GM23248 (cell line): Measurements from ENCODE around the gene COL23A1. TPM values are rescaled to one million over a fixed set of nuclear protein-coding genes. Genes with fewer than 3 reads are reported as not detected.
"Not testable (repeated sequence)": the region's sequence is repeated elsewhere in the genome, so short reads cannot be mapped to it uniquely, and the experiment has no call there.

Experiments
- DNase-seq: peaks from one replicate; pipeline ENCODE4 v3.0.0-alpha.2; 2015
- H2AFZ ChIP-seq: fragments of 200-600 bp; sonication (generic); 2 replicates; pipeline ENCODE4 v1.6.1; 2016; ENCODE audit warnings: antibody characterized with exemption
- H3F3A ChIP-seq: fragments of 200-600 bp; sonication (generic); 2 replicates; pipeline ENCODE4 v1.6.1; 2016; ENCODE audit warnings: mild to moderate bottlenecking, antibody characterized with exemption, mixed run types; ENCODE audit not compliant: insufficient read depth
- H3K27ac ChIP-seq: fragments of 200-600 bp; sonication (generic); 2 replicates; pipeline ENCODE4 v1.5.1; 2016; ENCODE audit warnings: mild to moderate bottlenecking
- H3K27me3 ChIP-seq: fragments of 200-600 bp; sonication (generic); replicated peaks from 2 replicates; pipeline ENCODE4 v1.6.1; 2016; ENCODE audit warnings: mild to moderate bottlenecking; ENCODE audit not compliant: insufficient read depth
- H3K36me3 ChIP-seq: fragments of 200-600 bp; sonication (generic); 2 replicates; pipeline ENCODE4 v1.6.1; 2016; ENCODE audit warnings: low read depth, mild to moderate bottlenecking
- H3K4me1 ChIP-seq: fragments of 200-600 bp; sonication (generic); 2 replicates; pipeline ENCODE4 v1.6.1; 2016; ENCODE audit warnings: mild to moderate bottlenecking; ENCODE audit not compliant: insufficient read depth
- H3K4me2 ChIP-seq: fragments of 200-600 bp; sonication (generic); one replicate; pipeline ENCODE4 v1.6.1; 2016; ENCODE audit warnings: mild to moderate bottlenecking; ENCODE audit not compliant: unreplicated experiment
- H3K4me3 ChIP-seq: fragments of 200-600 bp; sonication (generic); 2 replicates; pipeline ENCODE4 v1.5.1; 2016; ENCODE audit warnings: mild to moderate bottlenecking
- H3K79me2 ChIP-seq: fragments of 200-600 bp; sonication (generic); 2 replicates; pipeline ENCODE4 v1.6.1; 2016; ENCODE audit warnings: mild to moderate bottlenecking; ENCODE audit not compliant: insufficient read depth
- H3K9ac ChIP-seq: fragments of 200-600 bp; sonication (generic); 2 replicates; pipeline ENCODE4 v1.6.1; 2016; ENCODE audit warnings: mild to moderate bottlenecking
- H3K9me2 ChIP-seq: fragments of 200-600 bp; sonication (generic); 2 replicates; pipeline ENCODE4 v1.6.1; 2016; ENCODE audit warnings: mixed run types, mild to moderate bottlenecking, moderate library complexity; ENCODE audit not compliant: insufficient read depth
- H3K9me3 ChIP-seq: fragments of 200-600 bp; sonication (generic); one replicate; pipeline ENCODE4 v1.6.1; 2017; ENCODE audit warnings: low read depth
- H4K20me1 ChIP-seq: fragments of 200-600 bp; sonication (generic); 2 replicates; pipeline ENCODE4 v1.6.0; 2016; ENCODE audit not compliant: insufficient read depth
- EZH2 ChIP-seq: fragments of 200-600 bp; sonication (generic); IDR thresholded peaks from 2 replicates; pipeline ENCODE4 v1.6.1; 2018; ENCODE audit warnings: antibody characterized with exemption, mild to moderate bottlenecking; ENCODE audit not compliant: insufficient read depth, poor library complexity, severe bottlenecking
- EZH2phosphoT487 ChIP-seq: fragments of 200-600 bp; sonication (generic); IDR thresholded peaks from 2 replicates; pipeline ENCODE4 v1.6.1; 2018; ENCODE audit warnings: antibody characterized with exemption, moderate library complexity, mild to moderate bottlenecking, low read depth; ENCODE audit not compliant: insufficient read depth
- WGBS, 2 experiments: methylation state at CpG; one replicate each; pipeline ENCODE4 v1.1.6; 2015 to 2017; ENCODE audit warnings: low lambda C conversion rate in 2 of 2, low coverage in 1 of 2; ENCODE audit errors: missing lambda C conversion rate in 2 of 2; 5-methylcytosine and 5-hydroxymethylcytosine counted together
- in situ Hi-C: fragments of 300-500 bp; cut with MboI; formaldehyde crosslinking; loops from 2 replicates; pipeline ENCODE4 v1.15.0; 2020
- polyA plus RNA-seq: library from polyadenylated mRNA; unstranded; fragments of >200 nt; fragmentation: Nextera tagmentation; extraction: Ambion mirVana; gene quantifications from 2 replicates; pipeline ENCODE4 v1.2.1, GENCODE V29; 2016
- total RNA-seq: library from RNA; depleted of rRNA; stranded (reverse); fragments of >200 nt; shearing (Covaris generic); gene quantifications from 2 replicates; pipeline ENCODE4 v1.2.3, GENCODE V29; 2014

COL23A1 gene
- total and polyA plus RNA-seq, 2 experiments from 2014 or later: not detected

DNA sequence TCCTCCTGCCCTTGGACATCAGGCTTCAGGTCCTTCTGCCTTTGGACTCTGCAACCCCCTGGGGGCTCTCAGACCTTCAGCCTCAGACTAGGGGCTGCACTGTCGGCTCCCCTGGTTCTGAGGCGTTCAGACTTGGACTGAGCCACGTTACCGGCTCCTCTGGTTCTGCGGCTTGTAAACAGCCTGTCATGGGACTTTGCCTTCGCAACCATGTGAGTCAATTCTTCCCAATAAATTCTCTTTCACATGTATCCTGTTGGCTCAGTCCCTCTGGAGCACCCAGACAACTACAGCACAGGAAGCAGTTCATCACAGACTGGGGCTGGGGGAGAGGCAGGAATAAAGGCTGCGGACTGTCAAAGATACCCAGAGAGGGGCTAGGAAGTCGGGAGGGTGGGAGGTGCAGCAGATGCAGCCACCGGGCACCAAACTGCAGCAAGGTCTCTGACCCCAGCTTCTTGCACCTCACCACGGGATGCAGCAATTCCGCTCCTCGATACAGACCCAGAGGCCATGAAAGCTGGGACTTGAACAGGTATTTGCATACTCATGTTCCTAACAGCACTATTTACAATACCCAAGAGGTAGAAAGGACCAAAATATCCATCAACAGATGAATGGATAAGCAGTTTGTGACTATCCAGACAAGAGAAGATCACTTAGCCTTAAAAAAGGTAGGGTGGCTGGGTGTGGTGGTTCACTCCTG, 100.8 kb downstream of the COL23A1 start:
- H3K27ac ChIP-seq: no peak overlapping the region
- in situ Hi-C loops: no loop called here
- no peaks in the 10 kb centered on the region for H3K79me2 ChIP-seq
- no peaks in the 10 kb centered on the region for H3K9me3 ChIP-seq
- no peak overlapping the region for H3K9ac ChIP-seq
- no peak overlapping the region for H3K4me3 ChIP-seq
- no peaks in the 10 kb centered on the region for H3K36me3 ChIP-seq
- no peaks in the 10 kb centered on the region for H3K9me2 ChIP-seq
- no peaks in the 10 kb centered on the region for H3K27me3 ChIP-seq
- H2AFZ ChIP-seq: no peak overlapping the region
- no peak for DNase-seq
- H3K4me1 ChIP-seq: no peaks in the 10 kb centered on the region
- H4K20me1 ChIP-seq: no peaks in the 10 kb centered on the region
- WGBS, 2 experiments: 40 to 45% methylated on average over 10 to 12 of the region's 12 CpGs
- TF ChIP-seq EZH2 (no peak), EZH2phosphoT487 (no peak)
- no peaks in the 10 kb centered on the region for H3F3A ChIP-seq
- H3K4me2 ChIP-seq: no peak overlapping the region

DNA sequence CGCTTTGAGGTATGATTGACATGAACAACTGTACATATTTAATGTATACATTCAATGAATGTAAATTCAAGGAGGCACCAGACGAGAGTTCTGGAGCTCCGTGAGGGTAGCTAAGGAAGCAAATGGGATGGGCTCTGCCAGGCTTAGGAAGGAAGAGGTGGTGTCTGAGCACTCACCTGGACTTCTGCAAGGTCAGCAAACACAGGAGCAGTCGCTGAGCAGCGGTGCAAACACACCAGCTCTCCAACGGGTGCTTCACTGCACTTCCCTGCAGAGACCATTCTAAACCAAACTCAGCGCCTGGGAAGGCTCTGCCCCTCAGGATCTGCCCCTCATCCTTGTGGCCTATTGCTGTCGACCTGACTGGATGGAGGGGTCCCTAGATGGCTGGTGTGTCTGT, 101.5 kb downstream of the COL23A1 start:
- Histone ChIP-seq H3F3A (no peaks in the 10 kb centered on the region), H3K9me3 (no peaks in the 10 kb centered on the region), H3K9ac (no peak overlapping the region), H3K4me3 (no peak overlapping the region), H3K27ac (no peak overlapping the region), H3K27me3 (no peaks in the 10 kb centered on the region), H3K79me2 (no peaks in the 10 kb centered on the region), H3K36me3 (no peaks in the 10 kb centered on the region), H3K9me2 (no peaks in the 10 kb centered on the region), H3K4me2 (no peak overlapping the region), H4K20me1 (no peaks in the 10 kb centered on the region), H2AFZ (no peak overlapping the region), H3K4me1 (no peaks in the 10 kb centered on the region)
- WGBS, 2 experiments: 27 to 30% methylated on average over 8 of the region's 8 CpGs
- TF ChIP-seq EZH2 (no peak), EZH2phosphoT487 (no peak)
- in situ Hi-C loops: no loop called here
- no peak for DNase-seq

GRCh38 chr5:178487911-178488600, 102.1 kb downstream of the COL23A1 start:
- no peaks in the 10 kb centered on the region for H3K27me3 ChIP-seq
- no peak overlapping the region for H3K9ac ChIP-seq
- no peaks in the 10 kb centered on the region for H3K79me2 ChIP-seq
- 53 to 63% methylated on average over 9 of the region's 9 CpGs for WGBS, 2 experiments
- H3K4me1 ChIP-seq: no peaks in the 10 kb centered on the region
- H3K4me3 ChIP-seq: no peak overlapping the region
- no peaks in the 10 kb centered on the region for H4K20me1 ChIP-seq
- no peaks in the 10 kb centered on the region for H3K9me3 ChIP-seq
- DNase-seq: no peak
- H3F3A ChIP-seq: no peaks in the 10 kb centered on the region
- no peaks in the 10 kb centered on the region for H3K9me2 ChIP-seq
- H3K4me2 ChIP-seq: no peak overlapping the region
- TF ChIP-seq EZH2 (no peak), EZH2phosphoT487 (no peak)
- no peak overlapping the region for H2AFZ ChIP-seq
- H3K27ac ChIP-seq: no peak overlapping the region
- no peaks in the 10 kb centered on the region for H3K36me3 ChIP-seq
- in situ Hi-C loops: no loop called here

- H3K4me1 ChIP-seq, H2AFZ ChIP-seq, H3K79me2 ChIP-seq, H3K27ac ChIP-seq, H3K9me3 ChIP-seq, in situ Hi-C loops, H3K4me2 ChIP-seq, DNase-seq, H3K27me3 ChIP-seq, H3F3A ChIP-seq, H3K9me2 ChIP-seq, H3K36me3 ChIP-seq, H3K4me3 ChIP-seq, H3K9ac ChIP-seq, H4K20me1 ChIP-seq: not testable (repeated sequence)
- WGBS, 2 experiments: 45 to 53% methylated on average over 10 of the region's 10 CpGs
Measured at GRCh38 chr5:178486878-178487512, 103.2 kb downstream of the COL23A1 start.
